Endothelial cell of umbilical vein (primary cell): ENCODE measurements around the gene FOXL2NB. TPM values are rescaled to one million over a fixed set of nuclear protein-coding genes. Genes with fewer than 3 reads are reported as not detected.
A peak's percentile ranks its signal among the peaks of the same experiment; 100 is the strongest.

Source experiments
- BruUV-seq: library from RNA; stranded (reverse); fragments of 400-500 nt; replicated peaks from 2 replicates; lab custom pipeline; 2021; lab: Mats Ljungman, UMichigan
- CTCF ChIA-PET: fragments of 300-600, 350-600 bp; sonication (Branson Sonifier 250); formaldehyde crosslinking; loops from one replicate; lab custom pipeline; 2021; ENCODE audit warnings: antibody characterized with exemption, inconsistent platforms; lab: Charles Lee
- POLR2A ChIA-PET: fragments of 300-600, 350-600 bp; sonication (Branson Sonifier 250); formaldehyde crosslinking; loops from one replicate; lab custom pipeline; 2021; ENCODE audit warnings: antibody characterized with exemption, inconsistent platforms; lab: Charles Lee
- DNase-seq: peaks from one replicate; pipeline ENCODE4 v3.0.0-alpha.2; 2011; ENCODE audit warnings: low read depth, low spot score
- FAIRE-seq: peaks from 2 replicates; lab custom pipeline; 2011; peaks lifted over from hg19 to GRCh38; lab: Jason Lieb, UNC
- H2AFZ ChIP-seq: 2 replicates; pipeline ENCODE4 v1.6.0; 2012; ENCODE audit warnings: low read depth, low read length, control low read depth, inconsistent platforms
- H3K27ac ChIP-seq: 2 replicates; pipeline ENCODE4 v1.5.1; 2011; ENCODE audit warnings: low read depth, mild to moderate bottlenecking, control low read depth, low read length, moderate library complexity; ENCODE audit not compliant: insufficient read depth
- H3K27me3 ChIP-seq, 2 experiments: 2 replicates each; pipeline versions ENCODE4 v1.6.0 to v1.6.1; 2011; ENCODE audit warnings: low read length in 2 of 2, mixed read lengths in 1 of 2; ENCODE audit not compliant: control insufficient read depth in 2 of 2, insufficient read depth in 2 of 2
- H3K36me3 ChIP-seq, 2 experiments: 2 replicates in 1 of 2; 3 replicates in 1 of 2; pipeline ENCODE4 v1.5.1; 2011; ENCODE audit warnings: low read length in 2 of 2, mild to moderate bottlenecking in 1 of 2, moderate library complexity in 1 of 2; ENCODE audit not compliant: control insufficient read depth in 2 of 2, insufficient read depth in 2 of 2; ENCODE audit errors: extremely low read depth in 1 of 2
- H3K4me1 ChIP-seq: 3 replicates; pipeline ENCODE4 v1.5.1; 2011; ENCODE audit warnings: mild to moderate bottlenecking, low read length; ENCODE audit not compliant: control insufficient read depth, insufficient read depth; ENCODE audit errors: extremely low read depth
- H3K4me2 ChIP-seq: 2 replicates; pipeline ENCODE4 v1.6.1; 2011; ENCODE audit warnings: low read length, control low read depth, mixed read lengths; ENCODE audit not compliant: insufficient read depth
- H3K4me3 ChIP-seq, 3 experiments: fragments of 200-600 bp in 1 of 3; sonication (generic), shearing (Covaris generic) in 1 of 3; replicated peaks in 1 of 3; 2 replicates each; pipeline ENCODE4 v1.5.1; 2011 to 2016; ENCODE audit warnings: control low read depth in 3 of 3, low read length in 3 of 3, mild to moderate bottlenecking in 2 of 3, inconsistent platforms in 1 of 3, low read depth in 1 of 3, moderate library complexity in 1 of 3; ENCODE audit not compliant: insufficient read depth in 1 of 3
- H3K79me2 ChIP-seq: 2 replicates; pipeline ENCODE4 v1.6.0; 2012; ENCODE audit warnings: low read length, inconsistent platforms; ENCODE audit not compliant: control insufficient read depth, insufficient read depth
- H3K9ac ChIP-seq: replicated peaks from 2 replicates; pipeline ENCODE3; 2011; ENCODE audit warnings: low read length, control low read depth; ENCODE audit not compliant: insufficient read depth; ENCODE audit errors: extremely low read depth
- H3K9me1 ChIP-seq: replicated peaks from 3 replicates; pipeline ENCODE4 v1.6.0; 2011; ENCODE audit warnings: mild to moderate bottlenecking, low read length; ENCODE audit not compliant: control insufficient read depth, insufficient read depth; ENCODE audit errors: extremely low read depth
- H3K9me3 ChIP-seq: replicated peaks from 2 replicates; pipeline ENCODE4 v1.5.1; 2012; ENCODE audit warnings: low read length, inconsistent platforms; ENCODE audit not compliant: control insufficient read depth, insufficient read depth
- H4K20me1 ChIP-seq: replicated peaks from 2 replicates; pipeline ENCODE3; 2011; ENCODE audit warnings: mild to moderate bottlenecking, low read length; ENCODE audit not compliant: control insufficient read depth, insufficient read depth; ENCODE audit errors: extremely low read depth
- EZH2 ChIP-seq: IDR thresholded peaks from 2 replicates; pipeline ENCODE4 v1.6.1; 2012; ENCODE audit warnings: borderline replicate concordance, low read depth, mild to moderate bottlenecking, moderate library complexity, low read length, inconsistent platforms; ENCODE audit not compliant: severe bottlenecking
- FOS ChIP-seq: IDR thresholded peaks from 2 replicates; pipeline ENCODE4 v1.6.1; 2011; ENCODE audit warnings: mild to moderate bottlenecking, low read length, moderate library complexity, borderline replicate concordance; ENCODE audit not compliant: insufficient read depth
- GATA2 ChIP-seq: IDR thresholded peaks from 2 replicates; pipeline ENCODE4 v1.7.0; 2011; ENCODE audit warnings: low read depth, mild to moderate bottlenecking, moderate library complexity, mixed read lengths, low read length; ENCODE audit not compliant: insufficient read length, insufficient read depth
- JUN ChIP-seq: IDR thresholded peaks from 2 replicates; pipeline ENCODE4 v1.6.1; 2011; ENCODE audit warnings: borderline replicate concordance, low read depth; ENCODE audit not compliant: insufficient read length, insufficient read depth
- MYC ChIP-seq: IDR thresholded peaks from one replicate; pipeline ENCODE4 v1.6.1; 2011; ENCODE audit warnings: mild to moderate bottlenecking, low read depth, low read length
- POLR2A ChIP-seq: IDR thresholded peaks from 2 replicates; pipeline ENCODE4 v1.6.1; 2012; ENCODE audit warnings: low read depth, mild to moderate bottlenecking, control low read depth, low read length
- POLR2AphosphoS5 ChIP-seq: IDR thresholded peaks from 2 replicates; pipeline ENCODE4 v1.6.1; 2012; ENCODE audit warnings: low read depth, mild to moderate bottlenecking, control low read depth, low read length, moderate library complexity; ENCODE audit not compliant: insufficient read depth
- dilution Hi-C: fragments of 300-500 bp; cut with MboI; formaldehyde crosslinking; loops from one replicate; pipeline ENCODE4 v1.15.0; 2019; ENCODE audit warnings: low sequenced_read_pairs; ENCODE audit not compliant: extremely low pct_ligation_motif_present
- intact Hi-C: fragments of 100-400 bp; cut with micrococcal nuclease; formaldehyde crosslinking; loops from one replicate; pipeline ENCODE4 v1.10.0; 2022
- polyA plus RNA-seq, 4 experiments: library from polyadenylated mRNA; depleted of rRNA in 3 of 4; stranded (reverse) in 3 of 4; unstranded in 1 of 4; fragments of >200 nt; gene quantifications; 2 replicates each; pipeline versions ENCODE4 v1.2.1 to v1.2.3, GENCODE V29; 2011 to 2012; ENCODE audit warnings: missing spikeins in 1 of 4
- total RNA-seq: library from RNA; stranded (reverse); gene quantifications from 2 replicates; pipeline ENCODE4 v1.2.3, GENCODE V29; 2021
- TF ChIP-seq, protein P1 (sequence below), 2 donors: IDR thresholded peaks; 1 replicate in 1 of 2; 2 replicates in 1 of 2; pipeline ENCODE4 v1.5.1; 2011; ENCODE audit warnings: low read length in 2 of 2, mild to moderate bottlenecking in 2 of 2, moderate library complexity in 2 of 2, control low read depth in 1 of 2, inconsistent platforms in 1 of 2, low read depth in 1 of 2; ENCODE audit not compliant: insufficient read depth in 1 of 2; ENCODE audit errors: extremely low read depth in 1 of 2
- TF ChIP-seq, protein P2 (sequence below): IDR thresholded peaks from 2 replicates; pipeline ENCODE4 v1.6.1; 2011; ENCODE audit not compliant: insufficient read depth, insufficient read length

The FOXL2NB gene
- total and polyA plus RNA-seq, 2 donors (not counting 3 experiments of a cell fraction or from before 2014, with no cell fraction given), result 0.01 TPM; not detected in 1

DNA sequence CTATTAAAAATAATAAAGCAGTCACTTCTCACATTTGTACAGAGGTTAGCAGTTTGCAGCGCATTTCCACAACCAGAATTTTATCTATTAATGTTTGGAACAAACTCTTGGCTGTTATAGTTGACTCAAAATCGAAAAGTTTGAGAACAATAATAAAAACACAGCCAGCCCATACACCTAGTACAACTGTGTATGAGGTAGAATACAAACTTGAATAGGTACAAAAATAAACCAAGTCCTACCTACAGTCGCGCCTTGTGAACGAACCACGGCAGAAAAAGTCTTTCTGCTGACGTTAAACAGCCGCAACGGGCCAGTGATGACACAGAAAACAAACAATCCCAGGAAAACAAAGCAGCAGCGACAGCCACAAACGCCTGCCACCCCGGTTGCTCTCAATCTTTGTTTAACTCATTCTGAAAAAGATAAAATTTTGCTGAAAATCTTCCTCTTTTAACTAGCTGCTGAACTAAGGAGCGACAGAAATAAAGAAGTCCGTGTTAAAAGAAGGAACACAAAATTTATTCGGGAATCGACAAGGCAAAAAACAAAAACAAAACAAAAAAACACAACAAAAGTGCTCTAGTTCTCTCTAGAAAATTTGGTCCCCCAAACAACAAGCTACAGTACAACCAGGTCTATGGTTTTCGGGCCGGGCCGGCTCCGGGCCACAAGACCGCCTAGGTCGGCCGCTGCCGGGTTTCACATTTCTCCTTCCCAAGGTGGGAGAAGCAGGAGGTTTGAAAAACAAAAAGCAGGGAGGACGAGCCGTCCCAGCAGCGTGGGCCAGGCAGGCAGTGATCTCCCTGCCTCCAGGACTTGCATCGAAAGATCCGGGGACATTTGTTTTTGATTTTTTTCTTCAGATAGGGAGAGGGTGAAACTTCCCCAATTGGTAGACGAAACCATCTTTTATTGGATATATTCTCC, 3.0 kb upstream of the FOXL2NB start:
- peaks cover 79 to 99% of the 10 kb centered on the region in 2 experiments for H3K27me3 ChIP-seq
- dilution Hi-C loops (no loop called here), intact Hi-C loops (loop anchor here (10.0 kb wide), 1 partner anchor 599 kb away; the partner anchor contains the start of gene MRAS)
- no peak overlapping the region for H3K4me3 ChIP-seq
- H3K36me3 ChIP-seq, result no peaks in the 10 kb centered on the region
- peaks cover 10% of the 10 kb centered on the region for H3K4me1 ChIP-seq
- H4K20me1 ChIP-seq, result no peaks in the 10 kb centered on the region
- POLR2A ChIA-PET, result no interaction called here
- FAIRE-seq (peak; percentile 4), DNase-seq (peak; percentile 37)
- H3K27ac ChIP-seq, result no peak overlapping the region
- H3K9me1 ChIP-seq, result no peaks in the 10 kb centered on the region
- no TSS peak for BruUV-seq
- no peak overlapping the region for H3K9ac ChIP-seq
- CTCF ChIA-PET, result interaction anchor here (1.1 to 4.8 kb wide), 3 partner anchors 8 to 35 kb away, joined by 3 to 63 read pairs (median 5); no protein-coding TSS in a partner anchor
- no peak overlapping the region for H2AFZ ChIP-seq
- TF ChIP-seq FOS, result no peak
- peak; percentile 84 for TF ChIP-seq EZH2
- H3K4me2 ChIP-seq, result no peak overlapping the region
- no peaks in the 10 kb centered on the region for H3K79me2 ChIP-seq
- H3K9me3 ChIP-seq, result no peaks in the 10 kb centered on the region

DNA sequence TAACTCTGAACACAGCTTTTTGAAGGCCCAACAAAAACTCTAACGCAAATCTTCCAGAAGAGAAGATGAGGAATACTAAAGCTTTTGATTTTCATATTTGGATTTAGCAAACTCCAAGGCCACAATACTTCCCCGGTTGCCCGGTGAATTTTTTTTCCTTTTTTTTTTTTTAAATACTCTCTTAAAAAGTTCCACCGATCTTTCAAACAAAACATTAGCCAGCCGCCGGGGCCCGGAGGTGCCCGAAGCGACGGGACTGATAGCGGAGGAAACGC, 2.4 kb upstream of the FOXL2NB start:
- peaks cover 10% of the 10 kb centered on the region for H3K4me1 ChIP-seq
- no peaks in the 10 kb centered on the region for H3K9me1 ChIP-seq
- no peaks in the 10 kb centered on the region for H3K79me2 ChIP-seq
- intact Hi-C loops, result loop anchor here (10.0 kb wide), 1 partner anchor 600 kb away; the partner anchor contains the start of gene MRAS
- ChIA-PET CTCF (interaction anchor here (1.1 to 4.8 kb wide), 4 partner anchors 8 to 35 kb away, joined by 3 to 63 read pairs (median 4); no protein-coding TSS in a partner anchor), POLR2A (no interaction called here)
- DNase-seq (no peak), FAIRE-seq (no peak)
- no peaks in the 10 kb centered on the region for H3K36me3 ChIP-seq
- no peak overlapping the region for H2AFZ ChIP-seq
- dilution Hi-C loops, result no loop called here
- H3K27ac ChIP-seq, result no peak overlapping the region
- no peak overlapping the region for H3K9ac ChIP-seq
- no TSS peak for BruUV-seq
- H3K27me3 ChIP-seq, result peaks cover 79 to 99% of the 10 kb centered on the region in 2 experiments
- H4K20me1 ChIP-seq, result no peaks in the 10 kb centered on the region
- no peaks in the 10 kb centered on the region for H3K9me3 ChIP-seq
- no peak overlapping the region for H3K4me2 ChIP-seq
- H3K4me3 ChIP-seq, result no peak overlapping the region
- TF ChIP-seq POLR2AphosphoS5 (no peak), GATA2 (no peak), JUN (no peak), MYC (no peak), FOS (no peak), POLR2A (no peak), EZH2 (no peak)
- TF ChIP-seq, protein P1, sequence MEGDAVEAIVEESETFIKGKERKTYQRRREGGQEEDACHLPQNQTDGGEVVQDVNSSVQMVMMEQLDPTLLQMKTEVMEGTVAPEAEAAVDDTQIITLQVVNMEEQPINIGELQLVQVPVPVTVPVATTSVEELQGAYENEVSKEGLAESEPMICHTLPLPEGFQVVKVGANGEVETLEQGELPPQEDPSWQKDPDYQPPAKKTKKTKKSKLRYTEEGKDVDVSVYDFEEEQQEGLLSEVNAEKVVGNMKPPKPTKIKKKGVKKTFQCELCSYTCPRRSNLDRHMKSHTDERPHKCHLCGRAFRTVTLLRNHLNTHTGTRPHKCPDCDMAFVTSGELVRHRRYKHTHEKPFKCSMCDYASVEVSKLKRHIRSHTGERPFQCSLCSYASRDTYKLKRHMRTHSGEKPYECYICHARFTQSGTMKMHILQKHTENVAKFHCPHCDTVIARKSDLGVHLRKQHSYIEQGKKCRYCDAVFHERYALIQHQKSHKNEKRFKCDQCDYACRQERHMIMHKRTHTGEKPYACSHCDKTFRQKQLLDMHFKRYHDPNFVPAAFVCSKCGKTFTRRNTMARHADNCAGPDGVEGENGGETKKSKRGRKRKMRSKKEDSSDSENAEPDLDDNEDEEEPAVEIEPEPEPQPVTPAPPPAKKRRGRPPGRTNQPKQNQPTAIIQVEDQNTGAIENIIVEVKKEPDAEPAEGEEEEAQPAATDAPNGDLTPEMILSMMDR (IDR thresholded peaks at IDR 0.05; ENCODE audit: extremely low read depth in 1 of 2, insufficient read depth in 1 of 2, low read depth in 1 of 2, low read length in 2 of 2), result no peak
- TF ChIP-seq, protein P2, sequence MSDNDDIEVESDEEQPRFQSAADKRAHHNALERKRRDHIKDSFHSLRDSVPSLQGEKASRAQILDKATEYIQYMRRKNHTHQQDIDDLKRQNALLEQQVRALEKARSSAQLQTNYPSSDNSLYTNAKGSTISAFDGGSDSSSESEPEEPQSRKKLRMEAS, result no peak
